GM18499 (cell line): ENCODE results near the gene SCRN3.
"Not testable (repeated sequence)": the region's sequence is repeated elsewhere in the genome, so short reads cannot be mapped to it uniquely, and the experiment has no call there.

Source experiments
- ATAC-seq: cut with Tn5 transposase; IDR thresholded peaks from one replicate; pipeline ENCODE4 v1.9.1; 2021; ENCODE audit warnings: moderate number of reproducible peaks; ENCODE audit not compliant: insufficient read depth, unreplicated experiment

Gene SCRN3

DNA sequence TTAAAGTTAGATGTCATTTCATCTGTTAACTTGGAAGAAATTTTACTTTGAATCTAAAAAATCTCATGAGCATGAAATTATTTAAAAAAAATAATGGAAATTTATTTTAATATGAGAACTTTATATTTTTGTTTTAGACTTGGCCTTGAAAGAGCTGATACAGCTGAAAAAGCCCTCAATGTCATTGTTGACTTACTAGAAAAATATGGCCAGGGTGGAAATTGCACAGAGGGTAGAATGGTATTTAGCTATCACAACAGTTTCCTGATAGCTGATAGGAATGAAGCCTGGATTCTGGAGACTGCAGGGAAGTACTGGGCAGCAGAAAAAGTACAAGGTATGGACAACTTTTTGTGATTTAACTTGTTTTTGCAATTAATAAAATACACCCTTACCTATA lies 5.3 kb downstream of the SCRN3 start:
- no peak for ATAC-seq

DNA sequence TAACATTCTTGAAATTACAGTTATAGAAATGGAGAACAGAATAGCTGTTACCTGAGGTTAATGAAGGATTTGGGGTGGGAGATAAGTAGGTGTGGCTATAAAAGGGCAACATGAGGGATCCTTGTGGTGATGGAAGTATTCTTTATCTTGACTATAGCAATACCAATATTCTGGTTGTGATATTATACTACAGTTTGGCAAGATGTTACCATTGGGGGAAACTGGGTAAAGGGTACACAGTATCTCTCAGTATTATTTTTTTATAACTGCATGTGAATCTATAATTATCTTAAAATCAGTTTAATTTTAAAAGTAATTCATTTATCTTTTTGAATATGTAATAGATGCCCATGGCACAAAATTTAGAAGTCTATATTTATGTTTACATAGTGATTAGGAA lies 8.1 kb downstream of the SCRN3 start:
- ATAC-seq = no peak

- not testable (repeated sequence) for ATAC-seq
Observed at GRCh38 chr2:174410039-174410438, 14.5 kb downstream of the SCRN3 start.

DNA sequence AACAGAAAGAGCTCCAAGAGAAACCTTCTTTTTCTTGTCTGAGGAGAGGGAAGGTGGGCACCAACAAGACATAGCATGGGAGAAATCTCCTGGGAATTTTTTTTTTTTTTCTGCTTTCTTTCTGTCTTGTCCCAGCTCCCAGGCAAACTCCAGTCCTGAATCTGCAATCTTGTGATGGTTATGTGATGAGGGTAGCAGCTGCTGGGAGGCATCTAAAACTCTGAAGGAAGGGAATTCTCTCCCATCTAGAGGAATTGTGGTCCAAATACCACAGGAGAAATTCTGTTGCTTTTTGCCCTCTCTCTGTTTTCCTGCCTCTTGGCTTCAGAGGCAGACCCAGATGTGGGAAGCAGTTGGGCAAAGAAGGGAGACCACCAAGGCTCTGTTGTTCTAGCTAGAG lies 16.7 kb downstream of the SCRN3 start:
- ATAC-seq = no peak

GRCh38 chr2:174428214-174428613 lies 32.7 kb downstream of the SCRN3 start:
- no peak for ATAC-seq

- no peak for ATAC-seq
Observed at GRCh38 chr2:174430066-174430465, 34.5 kb downstream of the SCRN3 start.

DNA sequence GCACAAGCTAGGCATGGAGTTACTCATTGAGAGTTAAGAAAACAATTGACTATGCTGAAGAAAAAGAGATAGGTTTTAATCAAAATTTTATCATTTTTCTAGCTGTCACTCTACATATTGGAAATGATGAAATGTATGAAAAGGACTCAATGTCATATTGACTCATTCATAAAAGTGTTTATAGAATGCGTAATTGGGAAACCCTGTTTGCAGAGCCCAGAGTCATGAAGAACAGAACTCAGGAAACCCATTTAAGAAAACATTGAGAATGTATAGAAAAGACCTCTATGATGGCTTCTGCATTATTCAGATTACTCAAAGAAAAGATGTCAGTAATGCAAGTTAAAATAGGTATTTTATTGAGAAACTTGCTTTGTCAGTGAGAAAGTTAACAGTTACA lies 36.4 kb downstream of the SCRN3 start:
- ATAC-seq = no peak

GRCh38 chr2:174436351-174436750 lies 40.8 kb downstream of the SCRN3 start:
- no peak for ATAC-seq

DNA sequence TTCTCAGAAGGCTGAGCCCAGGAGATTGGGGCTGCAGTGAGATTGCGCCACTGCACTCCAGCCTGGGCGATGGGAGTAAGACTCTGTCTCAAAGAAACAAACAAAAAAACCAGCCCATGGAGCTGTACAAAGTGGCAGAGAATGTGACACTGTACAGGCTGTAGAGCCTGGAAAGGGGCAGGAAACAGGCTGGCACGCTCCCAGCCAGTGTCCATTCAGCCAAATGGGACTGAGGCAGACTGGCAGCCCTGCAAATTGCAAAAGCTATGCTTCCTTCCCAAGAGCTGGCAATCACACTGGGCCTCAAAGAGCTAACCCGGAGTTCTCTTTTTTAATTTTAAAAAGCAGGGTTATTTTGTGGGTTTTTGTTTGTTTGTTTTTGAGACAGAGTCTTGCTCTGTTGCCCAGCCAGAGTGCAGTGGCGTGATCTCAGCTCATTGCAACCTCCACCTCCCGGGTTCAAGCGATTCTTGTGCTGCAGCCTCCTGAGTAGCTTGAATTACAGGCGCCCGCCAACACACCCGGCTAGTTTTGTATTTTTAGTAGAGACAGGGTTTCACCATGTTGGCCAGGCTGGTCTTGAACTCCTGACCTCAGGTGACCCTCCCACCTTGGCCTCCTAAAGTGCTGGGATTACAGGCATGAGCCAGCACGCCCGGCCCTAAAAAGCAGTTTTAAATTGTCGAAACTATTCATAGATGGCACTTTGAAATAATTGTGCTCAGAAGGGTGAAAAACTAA lies 42.8 kb downstream of the SCRN3 start:
- no peak for ATAC-seq

DNA sequence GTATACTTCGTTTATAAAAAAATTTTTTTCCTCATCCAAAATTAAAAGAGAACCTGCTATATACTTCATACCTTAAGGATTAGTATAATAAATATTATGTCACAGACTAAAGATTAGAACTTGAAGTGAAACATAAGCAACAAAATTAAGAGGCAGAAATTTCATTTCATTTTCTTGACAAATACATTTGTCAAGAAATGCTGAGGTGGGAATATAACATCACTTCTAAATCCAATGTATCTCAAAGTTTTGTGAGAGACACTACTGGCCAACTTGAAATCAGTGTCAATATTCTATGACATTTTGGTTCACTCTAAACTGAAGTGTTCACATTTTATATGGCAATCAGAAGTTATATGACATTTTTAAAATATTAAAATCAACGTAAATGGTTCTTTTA lies 43.8 kb downstream of the SCRN3 start:
- no peak for ATAC-seq

DNA sequence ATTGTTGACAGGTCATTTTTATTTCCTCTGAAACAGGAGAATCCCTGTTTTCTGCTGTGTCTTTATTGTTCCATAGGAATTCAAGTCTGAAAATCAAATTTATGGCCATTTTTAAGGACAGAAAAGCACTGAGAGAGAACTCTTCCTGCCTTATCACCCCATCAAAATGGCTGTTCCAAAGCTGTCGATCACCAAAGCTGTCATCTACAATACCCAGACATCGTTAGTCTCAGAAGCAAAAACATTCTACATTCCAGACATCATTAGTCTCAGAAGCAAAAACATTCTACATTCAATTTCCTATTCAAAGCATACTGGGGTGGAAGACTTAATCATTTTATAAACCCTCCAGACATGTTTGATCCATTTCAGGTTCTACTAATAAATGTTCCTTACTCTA lies 44.4 kb downstream of the SCRN3 start:
- no peak for ATAC-seq

DNA sequence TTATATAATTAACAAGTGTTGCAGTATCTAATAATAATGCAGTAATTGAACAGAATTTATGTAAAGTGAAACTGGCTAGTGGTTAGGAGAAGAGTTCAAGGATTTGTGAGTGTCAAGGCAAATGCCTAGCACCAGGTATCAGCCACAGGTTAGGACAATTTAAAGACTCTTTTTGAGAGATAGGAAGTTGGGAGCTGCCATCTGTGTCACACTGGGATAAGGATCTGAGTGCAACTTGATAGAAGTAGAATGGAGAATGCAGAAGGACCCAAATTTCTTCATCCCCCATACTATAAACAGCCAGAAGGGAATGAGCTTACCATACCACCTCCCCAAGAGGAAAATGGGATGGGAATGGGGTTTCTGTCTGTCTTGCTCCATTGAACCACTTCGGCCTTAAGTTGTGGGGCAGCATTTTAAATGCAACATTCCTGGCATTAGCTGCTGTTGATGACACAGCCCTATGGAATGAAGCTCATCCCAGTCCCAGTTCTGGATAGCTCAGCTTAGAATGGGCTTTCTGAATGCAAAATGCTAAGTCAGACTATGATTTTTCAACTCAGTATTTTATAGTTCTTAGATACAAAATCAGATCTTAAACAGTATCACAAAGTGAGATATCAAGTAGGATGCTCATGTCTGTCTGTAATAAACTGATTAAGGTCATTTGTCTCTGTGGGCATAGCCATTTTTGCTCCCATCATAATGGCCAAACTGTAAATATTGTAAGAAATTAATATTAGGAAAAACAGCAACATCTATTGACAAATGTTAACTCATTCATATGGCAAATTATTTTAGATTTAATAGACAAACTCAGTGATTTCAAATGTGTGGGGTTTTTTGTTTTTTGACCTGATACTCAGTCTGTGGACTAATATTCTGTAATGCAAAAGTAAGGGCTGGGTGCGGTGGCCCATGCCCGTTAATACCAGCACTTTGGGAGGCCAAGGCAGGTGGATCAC lies 47.3 kb downstream of the SCRN3 start:
- ATAC-seq = no peak

GRCh38 chr2:174444761-174445160 lies 49.2 kb downstream of the SCRN3 start:
- no peak for ATAC-seq

GRCh38 chr2:174445248-174445647 lies 49.7 kb downstream of the SCRN3 start:
- ATAC-seq = no peak

DNA sequence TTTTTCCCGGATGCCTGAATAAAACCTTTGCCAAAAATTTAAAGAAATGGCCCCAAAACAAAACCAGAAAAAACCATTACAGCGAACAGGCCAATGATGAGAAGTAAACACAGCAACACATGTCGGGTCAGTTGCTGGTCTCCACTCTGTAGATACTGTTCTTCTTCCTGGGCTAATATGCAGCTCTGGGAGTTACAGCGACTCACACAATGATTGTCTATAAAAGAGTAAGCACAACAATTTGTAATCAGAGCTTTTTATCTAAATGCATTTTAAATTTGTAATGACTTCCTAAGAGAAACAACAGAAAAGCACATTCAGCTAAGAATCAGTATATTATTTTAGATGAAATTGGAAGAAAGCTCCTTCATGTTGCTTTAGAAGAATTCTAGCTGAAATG lies 51.0 kb downstream of the SCRN3 start:
- no peak for ATAC-seq

GRCh38 chr2:174449033-174449432 lies 53.5 kb downstream of the SCRN3 start:
- ATAC-seq = no peak

- no peak for ATAC-seq
Observed at GRCh38 chr2:174450021-174450816, 54.7 kb downstream of the SCRN3 start.

DNA sequence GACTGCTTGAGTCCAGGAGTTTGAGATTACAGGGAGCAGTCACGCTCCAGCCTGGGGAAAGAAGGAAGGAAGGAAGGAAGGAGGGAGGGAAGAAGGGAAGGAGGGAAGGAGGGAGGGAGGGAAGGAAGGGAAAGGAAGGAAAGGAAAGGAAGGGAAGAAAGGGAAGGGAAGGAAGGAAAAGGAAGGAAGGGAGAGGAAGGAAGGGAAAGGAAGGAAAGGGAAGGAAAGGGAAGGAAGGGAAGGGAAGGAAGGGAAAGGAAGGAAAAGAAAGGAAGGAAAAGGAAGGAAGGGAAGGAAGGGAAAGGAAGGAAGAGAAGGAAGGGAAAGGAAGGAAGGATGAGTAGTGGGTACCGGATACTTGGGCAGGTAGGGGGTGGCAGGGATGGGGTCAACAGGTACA lies 59.0 kb downstream of the SCRN3 start:
- no peak for ATAC-seq

DNA sequence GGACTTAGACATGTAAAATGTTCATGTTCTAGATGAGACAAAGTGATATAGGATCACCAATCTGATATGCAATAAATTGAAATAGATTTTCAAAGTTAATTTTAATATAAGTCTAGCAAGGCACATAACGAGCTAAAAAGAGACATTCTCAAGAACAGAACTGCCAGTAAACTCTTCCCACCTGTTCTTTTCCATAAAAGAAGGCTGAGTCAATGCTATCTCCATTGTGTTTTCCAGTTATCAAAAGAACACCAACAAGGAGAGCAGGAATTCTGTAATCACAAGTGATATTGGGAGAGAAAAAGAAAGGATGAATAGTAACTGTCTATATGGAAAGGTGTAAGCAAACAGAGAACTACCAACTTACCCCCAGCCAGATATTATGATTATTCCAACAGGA lies 65.7 kb downstream of the SCRN3 start:
- no peak for ATAC-seq

GRCh38 chr2:174465327-174465726 lies 69.8 kb downstream of the SCRN3 start:
- no peak for ATAC-seq

- no peak for ATAC-seq
Observed at GRCh38 chr2:174473796-174474195, 78.3 kb downstream of the SCRN3 start.
